ENCODE measurements around the gene OXCT2.
"Not testable (repeated sequence)": the region's sequence is repeated elsewhere in the genome, so short reads cannot be mapped to it uniquely, and the experiment has no call there.

GRCh38 chr1:39798859-39799769, 28.0 kb upstream of the OXCT2 start:
- TF ChIP-seq CTCF (IDR thresholded peaks at IDR 0.05), result peak in 1 of 2 donors; percentile 38
- not testable (repeated sequence) for TF ChIP-seq POLR2A, POLR2AphosphoS5, EP300 (IDR thresholded peaks at IDR 0.05)

All from suprapubic skin (tissue), 4 donors.